Mucosa of stomach (tissue), 1 donor: ENCODE data around the gene GPR157.
"Not testable (repeated sequence)": the region's sequence is repeated elsewhere in the genome, so short reads cannot be mapped to it uniquely, and the experiment has no call there.

Experiments
- H3K27me3 ChIP-seq: one replicate; pipeline ENCODE4 v1.7.0; 2013; ENCODE audit warnings: mild to moderate bottlenecking, low read length; ENCODE audit not compliant: control insufficient read depth, insufficient read depth
- H3K36me3 ChIP-seq: one replicate; pipeline ENCODE4 v1.7.0; 2013; ENCODE audit warnings: low read length; ENCODE audit not compliant: control insufficient read depth, insufficient read depth
- H3K4me1 ChIP-seq: one replicate; pipeline ENCODE4 v1.7.0; 2013; ENCODE audit warnings: mild to moderate bottlenecking, low read length; ENCODE audit not compliant: control insufficient read depth, insufficient read depth
- H3K4me3 ChIP-seq: one replicate; pipeline ENCODE4 v1.7.0; 2013; ENCODE audit warnings: low read length
- H3K9ac ChIP-seq: one replicate; pipeline ENCODE4 v1.7.0; 2013; ENCODE audit warnings: mild to moderate bottlenecking, low read length, moderate library complexity
- H3K9me3 ChIP-seq: one replicate; pipeline ENCODE4 v1.7.0; 2013; ENCODE audit warnings: mild to moderate bottlenecking, low read length, moderate library complexity; ENCODE audit not compliant: control insufficient read depth
- donor health status: Pancreatic carcinoma.

Gene GPR157

GRCh38 chr1:9145021-9145668, 16.2 kb upstream of the GPR157 start:
- Histone ChIP-seq H3K36me3 (peaks cover 5% of the 10 kb centered on the region), H3K27me3 (no peaks in the 10 kb centered on the region), H3K4me1 (peaks cover 3% of the 10 kb centered on the region), H3K9me3 (no peaks in the 10 kb centered on the region), H3K9ac (no peak overlapping the region), H3K4me3 (no peak overlapping the region)

GRCh38 chr1:9144494-9144893, 15.6 kb upstream of the GPR157 start:
- not testable (repeated sequence) for H3K4me3 ChIP-seq, H3K36me3 ChIP-seq, H3K27me3 ChIP-seq, H3K9ac ChIP-seq, H3K9me3 ChIP-seq, H3K4me1 ChIP-seq

GRCh38 chr1:9143250-9143649, 14.3 kb upstream of the GPR157 start:
- Histone ChIP-seq H3K9me3 (no peaks in the 10 kb centered on the region), H3K9ac (no peak overlapping the region), H3K36me3 (no peaks in the 10 kb centered on the region), H3K4me3 (no peak overlapping the region), H3K27me3 (no peaks in the 10 kb centered on the region), H3K4me1 (peaks cover 3% of the 10 kb centered on the region)

- Histone ChIP-seq H3K4me1 (no peaks in the 10 kb centered on the region), H3K36me3 (no peaks in the 10 kb centered on the region), H3K27me3 (no peaks in the 10 kb centered on the region), H3K9me3 (no peaks in the 10 kb centered on the region), H3K9ac (no peak overlapping the region), H3K4me3 (no peak overlapping the region)
These were observed 11.0 kb upstream of the GPR157 start for GRCh38 chr1:9139930-9140329.

DNA sequence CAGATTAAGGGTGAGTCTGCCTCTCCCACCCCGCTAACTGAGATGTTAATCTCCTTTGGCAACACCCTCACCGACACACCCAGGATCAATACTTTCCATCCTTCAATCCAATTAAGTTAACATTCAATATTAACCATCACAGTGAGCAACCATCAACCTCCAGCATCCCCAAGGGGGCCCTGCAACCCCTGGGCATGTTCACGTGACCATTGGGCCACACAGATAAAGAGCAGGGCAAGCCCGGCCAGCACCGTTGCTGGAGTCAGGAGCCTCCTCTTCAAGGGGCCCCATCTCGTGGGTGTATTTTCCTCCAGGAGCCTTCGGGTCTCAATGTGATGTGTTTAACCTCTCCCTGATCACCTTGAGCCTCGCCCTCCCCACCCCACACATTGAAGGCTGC, 8.0 kb upstream of the GPR157 start:
- H3K9ac ChIP-seq: no peak overlapping the region
- H3K27me3 ChIP-seq: no peaks in the 10 kb centered on the region
- no peaks in the 10 kb centered on the region for H3K9me3 ChIP-seq
- H3K4me3 ChIP-seq: no peak overlapping the region
- no peaks in the 10 kb centered on the region for H3K4me1 ChIP-seq
- no peaks in the 10 kb centered on the region for H3K36me3 ChIP-seq

DNA sequence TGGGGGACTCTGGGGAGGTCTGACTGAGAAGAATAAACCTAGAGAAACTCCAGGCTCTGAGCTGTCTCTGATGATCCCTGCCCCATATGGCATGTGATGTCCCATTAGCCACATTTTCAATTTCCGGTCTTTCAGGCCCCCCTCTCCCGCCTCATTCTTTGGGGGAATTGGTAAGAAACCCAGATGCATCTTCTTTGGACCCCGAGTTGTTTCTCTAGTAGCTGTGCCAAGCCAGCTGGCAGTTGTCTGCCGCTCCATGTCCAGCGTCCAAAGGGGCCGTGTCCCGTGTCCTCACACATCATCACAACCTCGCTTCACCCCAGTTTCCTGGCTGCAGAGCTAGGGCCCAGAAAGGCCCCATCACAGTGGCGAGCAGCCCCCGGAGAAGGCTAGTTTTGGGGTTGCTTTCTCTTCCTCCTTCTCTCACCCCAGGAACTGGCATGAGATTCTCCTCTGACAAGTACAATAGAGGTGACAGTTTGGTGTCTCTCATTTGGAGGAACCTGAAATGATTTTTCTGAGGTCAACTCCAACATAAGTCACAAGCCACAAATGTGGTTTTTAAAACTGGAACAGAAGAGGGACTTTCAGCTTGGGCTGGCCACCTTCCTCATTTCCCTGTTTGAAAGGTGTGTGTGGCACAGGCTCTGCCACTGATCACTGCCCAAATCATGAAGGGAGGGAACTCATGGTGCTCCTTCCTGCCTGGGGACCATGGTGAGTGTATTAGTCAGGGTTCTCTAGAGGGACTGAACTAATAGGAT, 6.4 kb upstream of the GPR157 start:
- H3K4me3 ChIP-seq: no peak overlapping the region
- no peaks in the 10 kb centered on the region for H3K27me3 ChIP-seq
- no peaks in the 10 kb centered on the region for H3K36me3 ChIP-seq
- no peaks in the 10 kb centered on the region for H3K4me1 ChIP-seq
- no peak overlapping the region for H3K9ac ChIP-seq
- H3K9me3 ChIP-seq: no peaks in the 10 kb centered on the region

DNA sequence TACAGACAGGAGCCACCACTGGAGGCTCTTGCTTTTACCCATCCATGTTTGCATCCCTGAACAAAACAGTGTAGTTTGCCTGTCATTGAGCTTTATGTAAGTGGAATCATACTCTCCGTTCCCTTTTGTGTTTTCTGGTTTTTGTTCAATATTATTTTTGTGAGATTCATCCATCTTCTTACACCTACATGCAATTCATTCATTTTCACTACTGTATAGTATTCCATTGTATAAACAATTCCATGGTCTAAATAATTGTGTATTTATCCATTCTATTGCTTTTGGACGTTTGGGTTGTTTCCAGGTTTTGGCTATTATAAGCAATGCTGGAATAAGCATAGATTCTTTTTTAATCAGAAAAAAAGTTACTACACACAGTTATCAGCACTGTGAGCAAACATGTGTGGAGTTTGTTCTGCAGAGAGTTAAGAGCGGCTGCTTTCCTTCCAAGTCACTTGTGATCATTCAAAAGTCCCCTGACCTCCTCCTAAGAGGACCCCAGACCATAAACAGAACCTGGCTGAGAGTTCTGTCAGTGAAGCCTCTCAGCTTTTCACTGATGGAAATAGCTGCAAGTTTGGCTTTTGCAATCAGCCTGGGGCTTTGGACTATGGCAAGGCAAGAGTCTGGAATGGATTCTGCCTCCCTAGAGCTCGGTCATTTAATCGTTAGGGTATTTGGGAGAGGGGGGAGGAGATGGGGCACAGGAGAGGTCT, 5.1 kb upstream of the GPR157 start:
- Histone ChIP-seq H3K4me1 (peaks cover 4% of the 10 kb centered on the region), H3K36me3 (no peaks in the 10 kb centered on the region), H3K4me3 (no peak overlapping the region), H3K9me3 (no peaks in the 10 kb centered on the region), H3K9ac (no peak overlapping the region), H3K27me3 (no peaks in the 10 kb centered on the region)

- H3K4me1 ChIP-seq: peaks cover 19% of the 10 kb centered on the region
These were observed 552 bp upstream of the GPR157 start for GRCh38 chr1:9129266-9130041.

DNA sequence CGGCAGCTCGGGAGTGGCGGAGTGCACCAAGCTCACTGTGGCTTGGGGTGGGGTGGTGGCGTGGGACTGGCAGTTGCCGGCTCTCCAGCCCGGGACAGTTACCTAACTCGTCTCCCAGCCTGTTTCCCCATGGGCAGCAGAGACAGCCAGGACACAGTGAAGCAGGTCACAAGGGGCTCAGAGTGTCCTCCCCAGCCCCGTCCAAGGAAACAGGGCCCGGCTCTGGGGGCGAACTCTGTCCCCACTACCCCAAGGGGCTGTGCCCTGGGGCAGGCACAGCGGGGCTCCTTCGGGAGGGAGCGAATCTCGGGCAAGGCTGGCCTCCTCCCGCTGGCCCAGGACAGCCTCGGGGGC, 759 bp downstream of the GPR157 start:
- H3K27me3 ChIP-seq: no peaks in the 10 kb centered on the region
- peak overlapping the region; percentile 57 for H3K9ac ChIP-seq
- no peaks in the 10 kb centered on the region for H3K9me3 ChIP-seq

More at GRCh38 chr1:9129266-9130041, 552 bp upstream of the GPR157 start:
- Histone ChIP-seq H3K27me3 (no peaks in the 10 kb centered on the region), H3K4me3 (no peak overlapping the region), H3K9ac (peak overlapping the region; percentile 3), H3K36me3 (no peaks in the 10 kb centered on the region), H3K9me3 (no peaks in the 10 kb centered on the region)

GRCh38 chr1:9127395-9128165, 1.3 kb downstream of the GPR157 start:
- Histone ChIP-seq H3K9me3 (no peaks in the 10 kb centered on the region), H3K4me3 (peak overlapping the region; percentile 51), H3K4me1 (peaks cover 19% of the 10 kb centered on the region), H3K27me3 (no peaks in the 10 kb centered on the region), H3K9ac (peak overlapping the region; percentile 57), H3K36me3 (no peaks in the 10 kb centered on the region)

More for the DNA sequence above, 759 bp downstream of the GPR157 start:
- peak overlapping the region; percentile 51 for H3K4me3 ChIP-seq
- peaks cover 19% of the 10 kb centered on the region for H3K4me1 ChIP-seq
- H3K36me3 ChIP-seq: no peaks in the 10 kb centered on the region

DNA sequence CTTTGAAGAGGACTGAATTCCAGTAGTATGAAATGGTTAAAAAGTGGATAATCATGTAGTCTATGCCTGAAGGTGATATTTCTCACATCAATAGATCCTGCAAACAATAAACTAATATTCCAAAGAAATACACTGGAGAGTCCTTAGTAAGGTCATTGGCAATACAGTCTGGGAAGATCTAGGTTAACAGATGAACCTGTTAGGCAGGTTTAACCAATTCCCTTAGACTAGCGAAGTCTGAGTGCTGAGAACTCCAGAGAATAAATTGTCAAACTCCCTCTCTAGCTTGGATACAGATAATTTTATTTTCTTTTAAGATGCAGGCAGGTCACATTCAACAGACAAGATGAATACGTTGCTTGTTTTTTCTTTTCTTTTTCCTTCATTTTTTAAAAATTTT, 2.4 kb downstream of the GPR157 start:
- Histone ChIP-seq H3K4me3 (no peak overlapping the region), H3K4me1 (peaks cover 19% of the 10 kb centered on the region), H3K27me3 (no peaks in the 10 kb centered on the region), H3K36me3 (no peaks in the 10 kb centered on the region), H3K9me3 (no peaks in the 10 kb centered on the region), H3K9ac (no peak overlapping the region)
